ENCODE results near the gene AGER. TPM values are rescaled to one million over a fixed set of nuclear protein-coding genes. Genes with fewer than 3 reads are reported as not detected.
"Not testable (repeated sequence)": the region's sequence is repeated elsewhere in the genome, so short reads cannot be mapped to it uniquely, and the experiment has no call there.

AGER gene
- polyA plus RNA-seq, 3 donors, result 8.6 to 15.8 (median 10.8) TPM

- no peak for DNase-seq (ENCODE audit: low read depth in 3 of 3, low spot score in 2 of 3)
These were observed 32.7 kb downstream of the AGER start for GRCh38 chr6:32151181-32151862.

- no peak for DNase-seq (ENCODE audit: low read depth in 3 of 3, low spot score in 2 of 3)
These were observed 33.9 kb downstream of the AGER start for GRCh38 chr6:32149932-32150870.

GRCh38 chr6:32149092-32149755 is 34.8 kb downstream of the AGER start:
- no peak for DNase-seq (ENCODE audit: low read depth in 3 of 3, low spot score in 2 of 3)

- peak in 1 of 3 donors; percentile 61 for DNase-seq (ENCODE audit: low read depth in 3 of 3, low spot score in 2 of 3)
These were observed 35.6 kb downstream of the AGER start for GRCh38 chr6:32148289-32149091.

GRCh38 chr6:32147401-32148132 is 36.5 kb downstream of the AGER start:
- no peak for DNase-seq (ENCODE audit: low read depth in 3 of 3, low spot score in 2 of 3)

- DNase-seq (ENCODE audit: low read depth in 3 of 3, low spot score in 2 of 3), result no peak
These were observed 37.4 kb downstream of the AGER start for GRCh38 chr6:32146687-32147086.

- no peak for DNase-seq (ENCODE audit: low read depth in 3 of 3, low spot score in 2 of 3)
These were observed 37.8 kb downstream of the AGER start for GRCh38 chr6:32146287-32146686.

GRCh38 chr6:32144238-32144637 is 39.8 kb downstream of the AGER start:
- not testable (repeated sequence) for DNase-seq (ENCODE audit: low read depth in 3 of 3, low spot score in 2 of 3)

- DNase-seq (ENCODE audit: low read depth in 3 of 3, low spot score in 2 of 3), result no peak
These were observed 43.5 kb downstream of the AGER start for GRCh38 chr6:32140420-32141046.

GRCh38 chr6:32139590-32139989 is 44.5 kb downstream of the AGER start:
- no peak for DNase-seq (ENCODE audit: low read depth in 3 of 3, low spot score in 2 of 3)

GRCh38 chr6:32137454-32137853 is 46.6 kb downstream of the AGER start:
- DNase-seq (ENCODE audit: low read depth in 3 of 3, low spot score in 2 of 3), result no peak

- DNase-seq (ENCODE audit: low read depth in 3 of 3, low spot score in 2 of 3), result no peak
These were observed 50.3 kb downstream of the AGER start for GRCh38 chr6:32133786-32134185.

- no peak for DNase-seq (ENCODE audit: low read depth in 3 of 3, low spot score in 2 of 3)
These were observed 51.9 kb downstream of the AGER start for GRCh38 chr6:32132110-32132509.

- DNase-seq (ENCODE audit: low read depth in 3 of 3, low spot score in 2 of 3), result no peak
These were observed 52.6 kb downstream of the AGER start for GRCh38 chr6:32131439-32131948.

Other genes with a start within 250 kb of the AGER start
- gene CFB, start 238.2 kb downstream of the AGER start, polyA plus RNA-seq (ENCODE audit: insufficient read length in 3 of 3), result 10 to 100 TPM in 1 of 3 donors, 1 to 10 TPM in 2; 5.0 to 17.5 (median 5.7) TPM
- 10 to 100 TPM; 90.8 to 94.0 (median 92.7) TPM for gene NELFE, start 225.3 kb downstream of the AGER start, polyA plus RNA-seq (ENCODE audit: insufficient read length in 3 of 3)
- gene SKIC2, start 225.1 kb downstream of the AGER start, polyA plus RNA-seq (ENCODE audit: insufficient read length in 3 of 3), result 10 to 100 TPM; 35.7 to 49.2 (median 37.6) TPM
- gene DXO, start 212.1 kb downstream of the AGER start, polyA plus RNA-seq (ENCODE audit: insufficient read length in 3 of 3), result 10 to 100 TPM; 25.7 to 26.8 (median 26.0) TPM
- gene C4A, start 202.2 kb downstream of the AGER start, polyA plus RNA-seq (ENCODE audit: insufficient read length in 3 of 3), result 10 to 100 TPM; 10.9 to 22.9 (median 13.1) TPM
- 10 to 100 TPM; 12.0 to 24.1 (median 14.0) TPM for gene C4B, start 169.5 kb downstream of the AGER start, polyA plus RNA-seq (ENCODE audit: insufficient read length in 3 of 3)
- gene CYP21A2, start 145.8 kb downstream of the AGER start, polyA plus RNA-seq (ENCODE audit: insufficient read length in 3 of 3), result 1 to 10 TPM in 1 of 3 donors, under 1 TPM in 2; 0.55 to 1.3 (median 0.58) TPM
- 1 to 10 TPM; 2.4 to 2.7 (median 2.5) TPM for gene TNXB, start 74.9 kb downstream of the AGER start, polyA plus RNA-seq (ENCODE audit: insufficient read length in 3 of 3)
- gene ATF6B, start 56.0 kb downstream of the AGER start, polyA plus RNA-seq (ENCODE audit: insufficient read length in 3 of 3), result 10 to 100 TPM; 83.2 to 94.0 (median 84.1) TPM
- gene FKBPL, start 54.0 kb downstream of the AGER start, polyA plus RNA-seq (ENCODE audit: insufficient read length in 3 of 3), result 1 to 10 TPM; 7.0 to 7.5 (median 7.5) TPM
- gene PRRT1, start 32.3 kb downstream of the AGER start, polyA plus RNA-seq (ENCODE audit: insufficient read length in 3 of 3), result 1 to 10 TPM; 2.0 to 2.5 (median 2.1) TPM
- gene PPT2, start 30.1 kb downstream of the AGER start, polyA plus RNA-seq (ENCODE audit: insufficient read length in 3 of 3), result 10 to 100 TPM; 28.5 to 32.0 (median 28.8) TPM
- gene EGFL8, start 19.7 kb downstream of the AGER start, polyA plus RNA-seq (ENCODE audit: insufficient read length in 3 of 3), result 10 to 100 TPM; 13.7 to 16.5 (median 16.3) TPM
- 100 to 1,000 TPM in 1 of 3 donors, 10 to 100 TPM in 2; 93.5 to 106 (median 99.4) TPM for gene AGPAT1, start 8.2 kb downstream of the AGER start, polyA plus RNA-seq (ENCODE audit: insufficient read length in 3 of 3)
- gene RNF5, start 5.8 kb downstream of the AGER start, polyA plus RNA-seq (ENCODE audit: insufficient read length in 3 of 3), result 100 to 1,000 TPM in 1 of 3 donors, 10 to 100 TPM in 2; 93.0 to 113 (median 98.6) TPM
- 100 to 1,000 TPM; 150 to 165 (median 155) TPM for gene PBX2, start 5.9 kb upstream of the AGER start, polyA plus RNA-seq (ENCODE audit: insufficient read length in 3 of 3)
- 1 to 10 TPM; 7.7 to 9.9 (median 8.4) TPM for gene GPSM3, start 8.4 kb upstream of the AGER start, polyA plus RNA-seq (ENCODE audit: insufficient read length in 3 of 3)
- 10 to 100 TPM; 13.2 to 16.5 (median 14.1) TPM for gene NOTCH4, start 39.8 kb upstream of the AGER start, polyA plus RNA-seq (ENCODE audit: insufficient read length in 3 of 3)
- gene TSBP1, start 187.7 kb upstream of the AGER start, polyA plus RNA-seq (ENCODE audit: insufficient read length in 3 of 3), result not detected
- gene BTNL2, start 222.9 kb upstream of the AGER start, polyA plus RNA-seq (ENCODE audit: insufficient read length in 3 of 3), result 1 to 10 TPM in 1 of 3 donors, under 1 TPM in 2; 0.16 to 1.3 (median 0.37) TPM

Measured in right renal cortex interstitium (tissue), 3 donors.